ENCODE measurements around the gene VCX3B. TPM values are rescaled to one million over a fixed set of nuclear protein-coding genes. Genes with fewer than 3 reads are reported as not detected.
A peak's percentile ranks its signal among the peaks of the same experiment; 100 is the strongest.
"Not testable (repeated sequence)": the region's sequence is repeated elsewhere in the genome, so short reads cannot be mapped to it uniquely, and the experiment has no call there.

Gene VCX3B
- total RNA-seq (not detected in 2 replicates), polyA plus RNA-seq (not detected in 2 replicates), polyA minus RNA-seq (ENCODE audit: low replicate concordance) (not detected in 2 replicates)
- polyA plus RNA-seq (2012) = not detected in 2 replicates

GRCh38 chrX:8464530-8464929 is at the start of gene VCX3B:
Gene VCX3B (plus strand): TSS chrX:8464830. CDS start chrX:8465451, 621 bp downstream.
- not testable (repeated sequence) for H3K27ac ChIP-seq (ENCODE audit: insufficient read depth, low read length); H3K9ac ChIP-seq (ENCODE audit: insufficient read depth, low read length); DNase-seq (ENCODE audit: low read depth in 2 of 2); H3K9me3 ChIP-seq (ENCODE audit: control insufficient read depth, insufficient read depth, low read depth, low read length); H3K79me2 ChIP-seq (ENCODE audit: control insufficient read depth, insufficient read depth, low read length); H2AFZ ChIP-seq (ENCODE audit: low read length); H3K36me3 ChIP-seq (ENCODE audit: control insufficient read depth, insufficient read depth, low read length); H3K27me3 ChIP-seq (ENCODE audit: control insufficient read depth, insufficient read depth, low read length); H3K4me1 ChIP-seq (ENCODE audit: control insufficient read depth, extremely low read depth, insufficient read depth, low read length); H4K20me1 ChIP-seq (ENCODE audit: control insufficient read depth, extremely low read depth, insufficient read depth, low read length); H3K4me3 ChIP-seq (replicated peaks in 1 of 4; ENCODE audit: control extremely low read depth in 1 of 4, insufficient read depth in 1 of 4, low read depth in 3 of 4, low read length in 4 of 4); H3K4me2 ChIP-seq (ENCODE audit: extremely low read depth, insufficient read depth, low read length)

GRCh38 chrX:8418301-8418700 is 46.3 kb upstream of the VCX3B start:
- no peak for DNase-seq (ENCODE audit: low read depth in 2 of 2)
- TF ChIP-seq, protein P1, sequence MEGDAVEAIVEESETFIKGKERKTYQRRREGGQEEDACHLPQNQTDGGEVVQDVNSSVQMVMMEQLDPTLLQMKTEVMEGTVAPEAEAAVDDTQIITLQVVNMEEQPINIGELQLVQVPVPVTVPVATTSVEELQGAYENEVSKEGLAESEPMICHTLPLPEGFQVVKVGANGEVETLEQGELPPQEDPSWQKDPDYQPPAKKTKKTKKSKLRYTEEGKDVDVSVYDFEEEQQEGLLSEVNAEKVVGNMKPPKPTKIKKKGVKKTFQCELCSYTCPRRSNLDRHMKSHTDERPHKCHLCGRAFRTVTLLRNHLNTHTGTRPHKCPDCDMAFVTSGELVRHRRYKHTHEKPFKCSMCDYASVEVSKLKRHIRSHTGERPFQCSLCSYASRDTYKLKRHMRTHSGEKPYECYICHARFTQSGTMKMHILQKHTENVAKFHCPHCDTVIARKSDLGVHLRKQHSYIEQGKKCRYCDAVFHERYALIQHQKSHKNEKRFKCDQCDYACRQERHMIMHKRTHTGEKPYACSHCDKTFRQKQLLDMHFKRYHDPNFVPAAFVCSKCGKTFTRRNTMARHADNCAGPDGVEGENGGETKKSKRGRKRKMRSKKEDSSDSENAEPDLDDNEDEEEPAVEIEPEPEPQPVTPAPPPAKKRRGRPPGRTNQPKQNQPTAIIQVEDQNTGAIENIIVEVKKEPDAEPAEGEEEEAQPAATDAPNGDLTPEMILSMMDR (conservative IDR thresholded peaks at IDR 0.05 in 1 of 2, IDR thresholded peaks at IDR 0.05 in 1 of 2; ENCODE audit: low read depth in 1 of 2, low read length in 2 of 2) = no peak
- no peak for TF ChIP-seq EZH2 (IDR thresholded peaks at IDR 0.05; ENCODE audit: low read length, missing control alignments)
- Histone ChIP-seq H3K27me3 (ENCODE audit: control insufficient read depth, insufficient read depth, low read length) (no peaks in the 10 kb centered on the region), H4K20me1 (ENCODE audit: control insufficient read depth, extremely low read depth, insufficient read depth, low read length) (no peaks in the 10 kb centered on the region), H3K36me3 (ENCODE audit: control insufficient read depth, insufficient read depth, low read length) (no peaks in the 10 kb centered on the region), H3K79me2 (ENCODE audit: control insufficient read depth, insufficient read depth, low read length) (no peaks in the 10 kb centered on the region), H3K4me2 (ENCODE audit: extremely low read depth, insufficient read depth, low read length) (no peak overlapping the region), H3K4me3 (replicated peaks in 1 of 4; ENCODE audit: control extremely low read depth in 1 of 4, insufficient read depth in 1 of 4, low read depth in 3 of 4, low read length in 4 of 4) (no peak overlapping the region), H3K27ac (ENCODE audit: insufficient read depth, low read length) (no peak overlapping the region), H2AFZ (ENCODE audit: low read length) (no peak overlapping the region), H3K9me3 (ENCODE audit: control insufficient read depth, insufficient read depth, low read depth, low read length) (no peaks in the 10 kb centered on the region), H3K4me1 (ENCODE audit: control insufficient read depth, extremely low read depth, insufficient read depth, low read length) (no peaks in the 10 kb centered on the region), H3K9ac (ENCODE audit: insufficient read depth, low read length) (no peak overlapping the region)

GRCh38 chrX:8424912-8425311 is 39.7 kb upstream of the VCX3B start:
- no peaks in the 10 kb centered on the region for H3K9me3 ChIP-seq (ENCODE audit: control insufficient read depth, insufficient read depth, low read depth, low read length)
- no peaks in the 10 kb centered on the region for H3K79me2 ChIP-seq (ENCODE audit: control insufficient read depth, insufficient read depth, low read length)
- no peak overlapping the region for H2AFZ ChIP-seq (ENCODE audit: low read length)
- H4K20me1 ChIP-seq (ENCODE audit: control insufficient read depth, extremely low read depth, insufficient read depth, low read length) = no peaks in the 10 kb centered on the region
- H3K27me3 ChIP-seq (ENCODE audit: control insufficient read depth, insufficient read depth, low read length) = no peaks in the 10 kb centered on the region
- no peak overlapping the region for H3K27ac ChIP-seq (ENCODE audit: insufficient read depth, low read length)
- H3K4me1 ChIP-seq (ENCODE audit: control insufficient read depth, extremely low read depth, insufficient read depth, low read length) = no peaks in the 10 kb centered on the region
- no peak overlapping the region for H3K4me2 ChIP-seq (ENCODE audit: extremely low read depth, insufficient read depth, low read length)
- no peak overlapping the region for H3K9ac ChIP-seq (ENCODE audit: insufficient read depth, low read length)
- H3K36me3 ChIP-seq (ENCODE audit: control insufficient read depth, insufficient read depth, low read length) = no peaks in the 10 kb centered on the region
- TF ChIP-seq EZH2 (IDR thresholded peaks at IDR 0.05; ENCODE audit: low read length, missing control alignments) = no peak
- TF ChIP-seq, protein P1 (conservative IDR thresholded peaks at IDR 0.05 in 1 of 2, IDR thresholded peaks at IDR 0.05 in 1 of 2; ENCODE audit: low read depth in 1 of 2, low read length in 2 of 2) = no peak
- DNase-seq (ENCODE audit: low read depth in 2 of 2) = peak in 1 of 2 donors; percentile 15
- H3K4me3 ChIP-seq (replicated peaks in 1 of 4; ENCODE audit: control extremely low read depth in 1 of 4, insufficient read depth in 1 of 4, low read depth in 3 of 4, low read length in 4 of 4) = no peak overlapping the region
